Astrocyte of the spinal cord (primary cell): Measurements from ENCODE around the gene HTN3.
"Not testable (repeated sequence)": the region's sequence is repeated elsewhere in the genome, so short reads cannot be mapped to it uniquely, and the experiment has no call there.

Experiments
- DNase-seq: peaks from one replicate; pipeline ENCODE4 v3.0.0; 2011; ENCODE audit warnings: low read depth, low spot score
- H3K4me3 ChIP-seq: 2 replicates; pipeline ENCODE4 v1.5.1; 2011; ENCODE audit warnings: low read depth, mild to moderate bottlenecking, low read length, moderate library complexity
- CTCF ChIP-seq: IDR thresholded peaks from 2 replicates; pipeline ENCODE4 v1.5.1; 2012; ENCODE audit warnings: low read depth, mild to moderate bottlenecking, low read length, inconsistent platforms
- in situ Hi-C: cut with HindIII; loops from 2 replicates; pipeline ENCODE4 v1.10.0; 2017; ENCODE audit warnings: low sequenced_read_pairs

Gene HTN3

GRCh38 chr4:70041652-70042286 is 13.5 kb downstream of the HTN3 start:
- no peak for TF ChIP-seq CTCF
- in situ Hi-C loops, result no loop called here
- no peak overlapping the region for H3K4me3 ChIP-seq
- no peak for DNase-seq

GRCh38 chr4:70050138-70050537 is 21.9 kb downstream of the HTN3 start, which contains the start of gene HTN1:
TSS of gene HTN1 (plus strand) at chr4:70050438. CDS start at chr4:70053077, 2,639 bp downstream.
- DNase-seq, in situ Hi-C loops, H3K4me3 ChIP-seq: not testable (repeated sequence)

GRCh38 chr4:70056534-70056933 is 28.3 kb downstream of the HTN3 start:
- DNase-seq, in situ Hi-C loops, H3K4me3 ChIP-seq: not testable (repeated sequence)

- no peak overlapping the region for H3K4me3 ChIP-seq
- no peak for TF ChIP-seq CTCF
- in situ Hi-C loops, result no loop called here
- no peak for DNase-seq
Measured at GRCh38 chr4:70057651-70058050, 29.4 kb downstream of the HTN3 start.

- in situ Hi-C loops, result no loop called here
- TF ChIP-seq CTCF, result no peak
- DNase-seq, result no peak
- H3K4me3 ChIP-seq, result no peak overlapping the region
Measured at GRCh38 chr4:70059149-70059548, 30.9 kb downstream of the HTN3 start.

- no peak overlapping the region for H3K4me3 ChIP-seq
- no peak for TF ChIP-seq CTCF
- DNase-seq, result no peak
- in situ Hi-C loops, result no loop called here
Measured at GRCh38 chr4:70062000-70062399, 33.7 kb downstream of the HTN3 start.

- in situ Hi-C loops, result no loop called here
- no peak for TF ChIP-seq CTCF
- DNase-seq, result no peak
- no peak overlapping the region for H3K4me3 ChIP-seq
Measured at GRCh38 chr4:70080205-70080604, 51.9 kb downstream of the HTN3 start.
